HepG2 (cell line): ENCODE measurements around the gene MNDA. TPM values are rescaled to one million over a fixed set of nuclear protein-coding genes. Genes with fewer than 3 reads are reported as not detected.

ENCODE experiments used
- HNRNPH1 ChIP-seq: fragments of 200-400 bp; formaldehyde crosslinking; optimal IDR thresholded peaks from 2 replicates; pipeline ENCODE3; 2017; ENCODE audit warnings: mild to moderate bottlenecking, low read depth, low read length
- ZNF205 ChIP-seq: IDR thresholded peaks from 2 replicates; pipeline ENCODE4 v1.6.1; 2018; ENCODE audit warnings: missing biosample characterization, missing genetic modification reagents
- ZNF558 ChIP-seq: sonication (generic); formaldehyde crosslinking; IDR thresholded peaks from 2 replicates; pipeline ENCODE4 v1.9.0; 2022; ENCODE audit warnings: mild to moderate bottlenecking, missing genetic modification reagents, borderline replicate concordance
- polyA plus RNA-seq, 8 experiments: library from polyadenylated mRNA; depleted of rRNA in 3 of 8; stranded (reverse) in 7 of 8; unstranded in 1 of 8; fragments of >200 nt; fragmentation: Illumina TruSeq in 4 of 8; extraction: Trizol in 4 of 8; gene quantifications; 2 replicates each; pipeline versions ENCODE4 v1.2.1 to v1.2.3, GENCODE V29; 2011 to 2016; ENCODE audit warnings: low read depth in 4 of 8, missing spikeins in 1 of 8, mixed read lengths in 1 of 8; ENCODE audit not compliant: insufficient read depth in 1 of 8
- total RNA-seq, 5 experiments: library from RNA; depleted of rRNA; stranded (reverse); fragments of >200 nt; fragmentation: Illumina TruSeq; extraction: Trizol; gene quantifications; 2 replicates each; pipeline ENCODE4 v1.2.3, GENCODE V29; 2016; ENCODE audit warnings: low read depth in 1 of 5
- TF ChIP-seq, protein P1 (sequence below): sonication (generic); formaldehyde crosslinking; IDR thresholded peaks from 2 replicates; pipeline ENCODE4 v1.9.0; 2021; ENCODE audit warnings: mild to moderate bottlenecking, missing genetic modification reagents
- TF ChIP-seq, protein P2 (sequence below), 2 experiments: sonication (generic) in 1 of 2; formaldehyde crosslinking in 1 of 2; IDR thresholded peaks; 2 replicates each; pipeline versions ENCODE4 v1.5.1 to v1.6.1; 2011 to 2020; ENCODE audit warnings: borderline replicate concordance in 1 of 2, low read depth in 1 of 2, low read length in 1 of 2, mild to moderate bottlenecking in 1 of 2, missing genetic modification reagents in 1 of 2, moderate library complexity in 1 of 2
- TF ChIP-seq, protein P3 (sequence below): IDR thresholded peaks from 2 replicates; pipeline ENCODE4 v1.6.1; 2012; ENCODE audit warnings: inconsistent platforms

The MNDA gene
- total and polyA plus RNA-seq, 2 of the 13 experiments (the other 11 are each of a cell fraction or from before 2014, with no cell fraction given): not detected

DNA sequence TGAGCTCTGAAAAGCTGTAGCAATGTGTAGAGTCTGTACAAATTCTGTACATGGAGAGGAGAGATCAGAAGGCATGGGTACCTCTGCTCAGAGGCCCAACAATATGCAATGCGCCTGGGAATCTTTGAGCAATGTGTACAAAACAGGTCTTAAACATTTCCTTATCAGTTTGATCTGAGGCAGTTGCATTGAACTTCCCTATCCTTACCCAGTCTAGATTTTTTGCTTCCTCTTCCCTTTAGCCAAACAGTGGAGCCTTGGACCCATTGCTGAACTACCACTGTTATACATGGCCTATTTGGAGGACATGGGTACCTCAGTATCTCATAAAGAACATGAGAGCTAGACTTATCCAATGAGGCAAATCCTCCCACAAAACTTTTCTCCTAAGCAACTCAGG, 12.6 kb upstream of the MNDA start (continued):
- TF ChIP-seq, protein P1, sequence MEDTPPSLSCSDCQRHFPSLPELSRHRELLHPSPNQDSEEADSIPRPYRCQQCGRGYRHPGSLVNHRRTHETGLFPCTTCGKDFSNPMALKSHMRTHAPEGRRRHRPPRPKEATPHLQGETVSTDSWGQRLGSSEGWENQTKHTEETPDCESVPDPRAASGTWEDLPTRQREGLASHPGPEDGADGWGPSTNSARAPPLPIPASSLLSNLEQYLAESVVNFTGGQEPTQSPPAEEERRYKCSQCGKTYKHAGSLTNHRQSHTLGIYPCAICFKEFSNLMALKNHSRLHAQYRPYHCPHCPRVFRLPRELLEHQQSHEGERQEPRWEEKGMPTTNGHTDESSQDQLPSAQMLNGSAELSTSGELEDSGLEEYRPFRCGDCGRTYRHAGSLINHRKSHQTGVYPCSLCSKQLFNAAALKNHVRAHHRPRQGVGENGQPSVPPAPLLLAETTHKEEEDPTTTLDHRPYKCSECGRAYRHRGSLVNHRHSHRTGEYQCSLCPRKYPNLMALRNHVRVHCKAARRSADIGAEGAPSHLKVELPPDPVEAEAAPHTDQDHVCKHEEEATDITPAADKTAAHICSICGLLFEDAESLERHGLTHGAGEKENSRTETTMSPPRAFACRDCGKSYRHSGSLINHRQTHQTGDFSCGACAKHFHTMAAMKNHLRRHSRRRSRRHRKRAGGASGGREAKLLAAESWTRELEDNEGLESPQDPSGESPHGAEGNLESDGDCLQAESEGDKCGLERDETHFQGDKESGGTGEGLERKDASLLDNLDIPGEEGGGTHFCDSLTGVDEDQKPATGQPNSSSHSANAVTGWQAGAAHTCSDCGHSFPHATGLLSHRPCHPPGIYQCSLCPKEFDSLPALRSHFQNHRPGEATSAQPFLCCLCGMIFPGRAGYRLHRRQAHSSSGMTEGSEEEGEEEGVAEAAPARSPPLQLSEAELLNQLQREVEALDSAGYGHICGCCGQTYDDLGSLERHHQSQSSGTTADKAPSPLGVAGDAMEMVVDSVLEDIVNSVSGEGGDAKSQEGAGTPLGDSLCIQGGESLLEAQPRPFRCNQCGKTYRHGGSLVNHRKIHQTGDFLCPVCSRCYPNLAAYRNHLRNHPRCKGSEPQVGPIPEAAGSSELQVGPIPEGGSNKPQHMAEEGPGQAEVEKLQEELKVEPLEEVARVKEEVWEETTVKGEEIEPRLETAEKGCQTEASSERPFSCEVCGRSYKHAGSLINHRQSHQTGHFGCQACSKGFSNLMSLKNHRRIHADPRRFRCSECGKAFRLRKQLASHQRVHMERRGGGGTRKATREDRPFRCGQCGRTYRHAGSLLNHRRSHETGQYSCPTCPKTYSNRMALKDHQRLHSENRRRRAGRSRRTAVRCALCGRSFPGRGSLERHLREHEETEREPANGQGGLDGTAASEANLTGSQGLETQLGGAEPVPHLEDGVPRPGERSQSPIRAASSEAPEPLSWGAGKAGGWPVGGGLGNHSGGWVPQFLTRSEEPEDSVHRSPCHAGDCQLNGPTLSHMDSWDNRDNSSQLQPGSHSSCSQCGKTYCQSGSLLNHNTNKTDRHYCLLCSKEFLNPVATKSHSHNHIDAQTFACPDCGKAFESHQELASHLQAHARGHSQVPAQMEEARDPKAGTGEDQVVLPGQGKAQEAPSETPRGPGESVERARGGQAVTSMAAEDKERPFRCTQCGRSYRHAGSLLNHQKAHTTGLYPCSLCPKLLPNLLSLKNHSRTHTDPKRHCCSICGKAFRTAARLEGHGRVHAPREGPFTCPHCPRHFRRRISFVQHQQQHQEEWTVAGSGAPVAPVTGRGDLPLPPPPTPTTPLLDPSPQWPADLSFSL (CRISPR knock-in tag): no peak
- TF ChIP-seq HNRNPH1: no peak
- TF ChIP-seq, protein P2, sequence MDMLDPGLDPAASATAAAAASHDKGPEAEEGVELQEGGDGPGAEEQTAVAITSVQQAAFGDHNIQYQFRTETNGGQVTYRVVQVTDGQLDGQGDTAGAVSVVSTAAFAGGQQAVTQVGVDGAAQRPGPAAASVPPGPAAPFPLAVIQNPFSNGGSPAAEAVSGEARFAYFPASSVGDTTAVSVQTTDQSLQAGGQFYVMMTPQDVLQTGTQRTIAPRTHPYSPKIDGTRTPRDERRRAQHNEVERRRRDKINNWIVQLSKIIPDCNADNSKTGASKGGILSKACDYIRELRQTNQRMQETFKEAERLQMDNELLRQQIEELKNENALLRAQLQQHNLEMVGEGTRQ (IDR thresholded peaks at IDR 0.05; ENCODE audit: low read depth, low read length): no peak
- TF ChIP-seq, protein P2 (CRISPR knock-in tag; IDR thresholded peaks at IDR 0.05; ENCODE audit: borderline replicate concordance): no peak
- TF ChIP-seq ZNF205 (CRISPR knock-in tag): no peak
- TF ChIP-seq, protein P3, sequence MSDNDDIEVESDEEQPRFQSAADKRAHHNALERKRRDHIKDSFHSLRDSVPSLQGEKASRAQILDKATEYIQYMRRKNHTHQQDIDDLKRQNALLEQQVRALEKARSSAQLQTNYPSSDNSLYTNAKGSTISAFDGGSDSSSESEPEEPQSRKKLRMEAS: no peak
- TF ChIP-seq ZNF558 (CRISPR knock-in tag): no peak
